Glutamatergic neuron (in vitro differentiated cells): Measurements from ENCODE around the gene ZC2HC1B. TPM values are rescaled to one million over a fixed set of nuclear protein-coding genes. Genes with fewer than 3 reads are reported as not detected.

Experiments
- DNase-seq: peaks from one replicate; pipeline ENCODE4 v3.0.0; 2022
- H3K27ac Mint-ChIP-seq: one replicate; pipeline ENCODE4 v1.8.0; 2020; ENCODE audit warnings: mild to moderate bottlenecking, mixed read lengths, inconsistent platforms; ENCODE audit not compliant: unreplicated experiment
- H3K27me3 Mint-ChIP-seq: one replicate; pipeline ENCODE4 v1.8.0; 2020; ENCODE audit warnings: mild to moderate bottlenecking, moderate library complexity, mixed read lengths, inconsistent platforms; ENCODE audit not compliant: unreplicated experiment
- H3K36me3 Mint-ChIP-seq: one replicate; pipeline ENCODE4 v1.8.0; 2020; ENCODE audit warnings: mild to moderate bottlenecking, mixed read lengths, inconsistent platforms; ENCODE audit not compliant: unreplicated experiment
- H3K4me1 Mint-ChIP-seq: one replicate; pipeline ENCODE4 v1.8.0; 2020; ENCODE audit warnings: mild to moderate bottlenecking, low read depth, mixed read lengths, inconsistent platforms; ENCODE audit not compliant: unreplicated experiment
- H3K4me3 Mint-ChIP-seq: one replicate; pipeline ENCODE4 v1.8.0; 2020; ENCODE audit warnings: mild to moderate bottlenecking, mixed read lengths, inconsistent platforms; ENCODE audit not compliant: unreplicated experiment
- H3K9me3 Mint-ChIP-seq: one replicate; pipeline ENCODE4 v1.8.0; 2020; ENCODE audit warnings: mild to moderate bottlenecking, moderate library complexity, mixed read lengths, inconsistent platforms; ENCODE audit not compliant: unreplicated experiment
- total RNA-seq: library from RNA; stranded (reverse); fragmentation: NEBNext Ultra II Directional; extraction: Animal tissue kit (Norgen Biotek cat#: 25700); gene quantifications from one replicate; pipeline ENCODE4 v1.2.1, GENCODE V29; 2021; ENCODE audit not compliant: unreplicated experiment
- TF ChIP-seq, protein P1 (sequence below): fragments of 200-600 bp; sonication (generic); IDR thresholded peaks from one replicate; pipeline ENCODE4 v1.5.0; 2021; ENCODE audit not compliant: partially characterized antibody, unreplicated experiment

ZC2HC1B gene
- total RNA-seq, 1 donor from 2014 or later: not detected

DNA sequence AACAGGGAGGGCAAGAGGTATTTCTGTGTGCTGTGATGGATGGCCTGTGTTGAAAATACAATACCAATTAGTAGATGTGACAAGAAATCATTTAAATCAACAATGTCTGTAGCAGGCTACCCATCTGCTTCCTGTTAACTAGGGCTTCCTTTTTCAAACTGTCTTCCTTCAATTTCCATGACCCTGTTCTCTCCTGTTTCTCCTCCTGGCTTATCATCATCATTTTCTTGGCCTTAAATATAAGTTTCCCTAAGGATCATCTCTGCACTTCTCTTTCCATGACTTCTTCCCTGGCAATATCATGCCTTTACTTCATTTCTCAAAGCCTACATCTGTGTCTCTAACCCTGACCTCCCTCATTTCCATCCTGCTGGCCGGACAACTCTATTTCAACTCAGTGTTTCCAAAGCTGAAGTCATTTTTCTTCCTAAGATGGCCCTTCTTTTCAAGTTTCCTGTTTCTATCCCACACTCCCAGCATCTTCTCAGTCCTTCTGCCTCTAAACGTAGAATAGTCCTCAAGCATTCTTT, 18.2 kb downstream of the ZC2HC1B start:
- Mint-ChIP-seq H3K36me3 (no peaks in the 10 kb centered on the region), H3K4me1 (no peaks in the 10 kb centered on the region), H3K4me3 (no peak overlapping the region), H3K27ac (no peak overlapping the region), H3K27me3 (no peaks in the 10 kb centered on the region), H3K9me3 (peaks cover 1% of the 10 kb centered on the region)
- no peak for DNase-seq
- TF ChIP-seq, protein P1, sequence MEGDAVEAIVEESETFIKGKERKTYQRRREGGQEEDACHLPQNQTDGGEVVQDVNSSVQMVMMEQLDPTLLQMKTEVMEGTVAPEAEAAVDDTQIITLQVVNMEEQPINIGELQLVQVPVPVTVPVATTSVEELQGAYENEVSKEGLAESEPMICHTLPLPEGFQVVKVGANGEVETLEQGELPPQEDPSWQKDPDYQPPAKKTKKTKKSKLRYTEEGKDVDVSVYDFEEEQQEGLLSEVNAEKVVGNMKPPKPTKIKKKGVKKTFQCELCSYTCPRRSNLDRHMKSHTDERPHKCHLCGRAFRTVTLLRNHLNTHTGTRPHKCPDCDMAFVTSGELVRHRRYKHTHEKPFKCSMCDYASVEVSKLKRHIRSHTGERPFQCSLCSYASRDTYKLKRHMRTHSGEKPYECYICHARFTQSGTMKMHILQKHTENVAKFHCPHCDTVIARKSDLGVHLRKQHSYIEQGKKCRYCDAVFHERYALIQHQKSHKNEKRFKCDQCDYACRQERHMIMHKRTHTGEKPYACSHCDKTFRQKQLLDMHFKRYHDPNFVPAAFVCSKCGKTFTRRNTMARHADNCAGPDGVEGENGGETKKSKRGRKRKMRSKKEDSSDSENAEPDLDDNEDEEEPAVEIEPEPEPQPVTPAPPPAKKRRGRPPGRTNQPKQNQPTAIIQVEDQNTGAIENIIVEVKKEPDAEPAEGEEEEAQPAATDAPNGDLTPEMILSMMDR: no peak

DNA sequence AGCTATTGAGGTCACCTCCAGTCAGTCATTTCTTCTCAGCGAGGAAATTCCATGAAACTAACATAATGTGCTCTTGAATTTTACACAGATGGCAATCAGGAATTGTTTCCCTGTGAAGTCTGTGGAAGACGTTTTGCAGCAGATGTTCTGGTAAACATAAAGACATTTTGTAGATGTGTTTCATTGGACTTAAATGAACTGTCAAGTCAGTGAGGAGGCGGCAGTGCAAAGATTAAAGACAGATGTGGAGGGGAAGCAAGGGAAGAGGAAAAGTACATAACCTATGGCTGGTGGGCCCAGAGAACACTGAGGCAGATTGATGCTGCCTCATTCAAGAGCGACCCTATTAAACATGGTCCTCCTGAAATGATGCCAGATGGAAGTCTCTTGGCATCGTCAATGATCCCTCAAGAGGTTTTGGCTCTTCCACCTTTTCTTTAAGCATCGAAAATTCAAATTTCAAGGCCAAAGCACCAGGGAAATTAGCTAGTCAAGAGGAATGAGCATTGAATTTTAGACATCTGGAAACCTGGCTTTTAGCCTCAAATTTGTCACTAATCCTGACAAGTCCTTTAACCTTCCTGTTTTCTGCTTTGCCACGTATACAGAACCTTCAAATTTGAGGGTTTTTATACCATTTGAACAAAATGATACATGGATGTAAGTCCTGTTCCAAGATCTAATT, 20.1 kb downstream of the ZC2HC1B start:
- H3K27me3 Mint-ChIP-seq: no peaks in the 10 kb centered on the region
- no peak for DNase-seq
- no peak overlapping the region for H3K4me3 Mint-ChIP-seq
- no peak overlapping the region for H3K27ac Mint-ChIP-seq
- TF ChIP-seq, protein P1: no peak
- H3K4me1 Mint-ChIP-seq: no peaks in the 10 kb centered on the region
- H3K36me3 Mint-ChIP-seq: no peaks in the 10 kb centered on the region
- peaks cover 1% of the 10 kb centered on the region for H3K9me3 Mint-ChIP-seq

DNA sequence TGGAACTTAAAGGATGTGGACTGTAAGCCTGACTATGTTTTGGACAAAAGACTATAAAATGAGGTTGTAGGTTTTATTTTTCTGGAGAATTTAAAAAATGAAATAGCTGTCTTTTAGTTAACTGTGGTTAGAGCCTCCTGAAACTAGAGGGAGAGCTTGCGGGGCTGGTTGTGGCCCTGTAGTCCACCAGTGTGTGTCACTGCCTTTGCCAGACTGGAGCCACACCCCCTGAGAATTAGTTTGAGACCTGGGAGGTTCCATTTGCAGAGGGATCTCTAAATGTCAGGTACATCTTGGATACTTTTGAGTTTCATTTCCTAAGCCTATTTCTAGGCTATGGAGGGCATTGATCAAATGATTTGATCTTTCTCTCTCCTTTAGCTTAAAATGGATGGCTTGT, 20.8 kb downstream of the ZC2HC1B start:
- Mint-ChIP-seq H3K4me1 (no peaks in the 10 kb centered on the region), H3K36me3 (no peaks in the 10 kb centered on the region), H3K4me3 (no peak overlapping the region), H3K27me3 (no peaks in the 10 kb centered on the region), H3K9me3 (peaks cover 1% of the 10 kb centered on the region), H3K27ac (no peak overlapping the region)
- DNase-seq: no peak
- TF ChIP-seq, protein P1: no peak

DNA sequence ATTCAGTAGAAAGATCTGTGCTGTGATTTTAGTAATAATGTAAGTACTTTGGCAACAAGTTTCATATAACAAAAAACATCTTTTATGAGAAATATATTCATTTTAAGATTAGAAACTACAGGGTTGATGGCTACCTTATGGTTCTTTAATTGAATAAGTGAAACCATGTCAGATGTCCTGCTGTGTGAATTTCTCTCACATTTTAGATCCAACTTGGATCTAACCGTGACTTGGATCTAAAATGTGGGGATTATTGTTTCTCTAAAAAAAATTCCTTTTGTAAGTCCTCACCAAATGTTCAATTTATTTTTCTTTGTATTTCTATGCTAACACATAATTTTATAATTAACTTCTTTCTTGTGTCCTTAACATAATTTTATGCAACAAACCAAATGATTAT, 30.4 kb downstream of the ZC2HC1B start:
- no peaks in the 10 kb centered on the region for H3K36me3 Mint-ChIP-seq
- TF ChIP-seq, protein P1: no peak
- H3K4me1 Mint-ChIP-seq: no peaks in the 10 kb centered on the region
- H3K27ac Mint-ChIP-seq: no peak overlapping the region
- H3K9me3 Mint-ChIP-seq: no peaks in the 10 kb centered on the region
- DNase-seq: no peak
- H3K4me3 Mint-ChIP-seq: no peak overlapping the region
- no peaks in the 10 kb centered on the region for H3K27me3 Mint-ChIP-seq

DNA sequence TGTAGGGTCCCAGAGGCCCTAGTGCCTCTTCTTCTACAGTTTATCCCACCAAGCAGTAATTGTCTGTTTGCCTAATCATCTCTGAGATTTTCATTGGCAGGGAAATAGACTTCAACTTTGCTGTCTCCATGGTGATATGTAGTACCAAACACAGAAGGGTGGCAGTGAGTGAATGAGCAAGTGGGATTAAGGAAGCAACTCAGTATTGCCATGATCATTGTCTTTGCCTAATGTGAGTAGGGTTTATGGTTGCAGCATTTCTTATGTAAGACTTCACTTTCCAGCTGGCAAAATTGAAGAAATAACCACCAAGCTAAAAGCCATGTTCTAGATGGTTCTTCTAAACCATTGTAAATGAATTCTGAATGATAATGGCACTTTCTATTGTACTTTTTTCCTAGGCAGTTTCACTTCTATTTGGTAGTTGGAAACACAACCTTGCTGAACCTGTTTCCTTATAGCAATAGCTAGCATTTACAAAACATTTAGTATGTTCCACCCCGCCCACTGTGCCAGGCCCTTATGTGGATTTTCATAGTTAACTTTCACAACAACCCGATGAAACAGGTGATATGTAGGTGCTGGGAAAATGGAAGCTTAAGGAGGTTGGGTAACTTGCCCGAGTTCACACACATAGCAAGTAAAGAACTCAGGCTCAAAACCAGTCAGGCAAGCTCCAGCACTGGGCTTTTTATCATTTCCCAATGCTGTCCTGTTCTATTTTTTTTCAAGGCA, 32.0 kb downstream of the ZC2HC1B start:
- TF ChIP-seq, protein P1: no peak
- Mint-ChIP-seq H3K4me3 (no peak overlapping the region), H3K9me3 (no peaks in the 10 kb centered on the region), H3K27ac (no peak overlapping the region), H3K27me3 (no peaks in the 10 kb centered on the region), H3K36me3 (no peaks in the 10 kb centered on the region), H3K4me1 (no peaks in the 10 kb centered on the region)
- DNase-seq: no peak
